HG03135 (cell line): ENCODE data around the gene BRDT.

Source experiments
- ATAC-seq: cut with Tn5 transposase; IDR thresholded peaks from one replicate; pipeline ENCODE4 v1.9.1; 2021; ENCODE audit warnings: mild to moderate bottlenecking, moderate library complexity; ENCODE audit not compliant: unreplicated experiment

Gene BRDT

DNA sequence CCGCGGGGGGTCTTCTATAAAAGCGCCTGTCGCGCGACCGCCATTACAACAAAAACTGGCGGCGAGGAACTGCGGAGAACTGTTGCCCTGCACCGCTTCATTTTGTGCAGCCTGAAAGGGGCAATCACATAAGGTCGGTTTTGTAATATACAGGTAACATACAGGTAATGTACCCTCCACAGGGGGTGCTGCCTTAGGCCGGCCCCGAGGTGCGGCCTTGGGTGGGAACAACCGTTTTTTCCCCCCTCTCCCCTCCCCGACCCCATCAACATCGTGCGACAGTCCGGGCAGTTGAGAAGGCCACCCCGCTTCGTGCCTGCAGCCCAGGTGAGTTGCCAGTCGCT lies at the start of gene BRDT:
Gene BRDT, plus strand, starts transcription at position 46 of the 344 bp plus-strand sequence. CDS start 13,354 bp downstream, outside the sequence.
- ATAC-seq: no peak

- no peak for ATAC-seq
Measured at GRCh38 chr1:91900562-91900961, 48.6 kb upstream of the BRDT start.

- no peak for ATAC-seq
Measured at GRCh38 chr1:91901231-91901630, 48.0 kb upstream of the BRDT start.

GRCh38 chr1:91912266-91912665 lies 36.9 kb upstream of the BRDT start:
- no peak for ATAC-seq

DNA sequence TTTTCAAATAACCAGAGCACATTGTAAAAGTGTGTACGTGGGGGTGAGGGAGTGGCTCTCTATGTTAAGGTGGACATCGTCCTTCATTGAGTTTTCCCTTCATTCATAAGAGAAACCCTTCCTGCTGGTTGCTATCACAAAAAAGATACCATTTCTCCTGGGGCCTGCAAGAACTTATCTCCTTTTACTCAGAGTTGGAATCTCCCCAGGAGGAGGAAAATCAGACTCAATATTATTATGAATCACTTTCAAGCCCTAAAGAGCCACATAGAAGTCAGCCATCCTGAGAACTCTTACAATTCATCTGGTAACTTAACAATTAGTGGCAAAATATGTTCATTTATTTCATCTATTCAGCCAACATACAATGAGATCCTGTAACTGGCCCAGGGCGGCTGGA lies 36.2 kb upstream of the BRDT start:
- ATAC-seq: no peak

GRCh38 chr1:91916046-91916445 lies 33.2 kb upstream of the BRDT start:
- no peak for ATAC-seq

DNA sequence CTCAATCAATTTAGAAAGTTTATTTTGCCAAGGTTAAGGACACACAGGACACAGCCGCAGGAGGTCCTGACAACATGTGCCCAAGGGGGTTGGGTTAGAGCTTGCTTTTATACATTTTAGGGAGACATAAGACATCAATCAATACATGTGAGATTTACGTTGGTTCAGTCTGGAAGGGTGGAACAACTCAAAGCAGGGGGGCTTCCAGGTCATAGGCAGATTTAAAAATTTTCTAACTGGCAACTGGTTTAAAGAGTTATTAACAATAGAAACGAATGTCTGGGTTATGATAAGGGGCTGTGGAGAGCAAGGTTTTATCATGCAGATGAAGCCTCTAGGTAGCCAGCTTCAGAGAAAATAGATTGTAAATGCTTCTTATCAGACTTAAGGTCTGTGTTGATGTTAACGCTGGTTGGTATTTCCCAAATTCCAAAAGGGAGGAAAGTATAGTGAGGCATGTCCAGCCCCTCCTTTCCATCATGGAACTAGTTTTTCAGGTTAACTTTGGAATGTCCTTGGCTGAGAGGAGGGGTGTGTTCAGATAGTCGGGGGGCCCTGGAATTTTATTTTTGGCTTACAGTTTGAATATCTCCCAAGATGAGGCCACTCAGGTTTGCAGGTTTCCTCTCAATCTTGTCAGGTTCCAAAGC lies 32.3 kb upstream of the BRDT start:
- ATAC-seq: no peak

GRCh38 chr1:91919962-91920361 lies 29.2 kb upstream of the BRDT start:
- no peak for ATAC-seq

DNA sequence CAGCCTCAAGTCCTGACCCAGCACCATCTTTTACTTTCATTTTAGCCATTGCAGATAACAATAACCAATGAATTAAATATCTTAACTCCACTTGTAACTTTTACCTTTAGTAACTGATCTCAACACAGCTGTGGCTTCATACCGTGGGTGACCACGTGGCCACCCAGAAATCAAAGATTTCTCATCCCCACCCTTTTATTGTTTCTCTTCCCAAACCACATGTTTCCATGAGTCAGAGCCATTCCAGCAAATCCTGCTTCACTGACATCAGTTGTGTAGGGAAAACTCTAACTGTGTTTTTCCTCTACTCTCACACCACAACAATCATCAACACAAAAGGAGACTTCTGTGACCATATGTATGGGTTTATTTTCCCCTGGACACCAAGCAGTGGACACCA lies 25.1 kb upstream of the BRDT start:
- no peak for ATAC-seq

DNA sequence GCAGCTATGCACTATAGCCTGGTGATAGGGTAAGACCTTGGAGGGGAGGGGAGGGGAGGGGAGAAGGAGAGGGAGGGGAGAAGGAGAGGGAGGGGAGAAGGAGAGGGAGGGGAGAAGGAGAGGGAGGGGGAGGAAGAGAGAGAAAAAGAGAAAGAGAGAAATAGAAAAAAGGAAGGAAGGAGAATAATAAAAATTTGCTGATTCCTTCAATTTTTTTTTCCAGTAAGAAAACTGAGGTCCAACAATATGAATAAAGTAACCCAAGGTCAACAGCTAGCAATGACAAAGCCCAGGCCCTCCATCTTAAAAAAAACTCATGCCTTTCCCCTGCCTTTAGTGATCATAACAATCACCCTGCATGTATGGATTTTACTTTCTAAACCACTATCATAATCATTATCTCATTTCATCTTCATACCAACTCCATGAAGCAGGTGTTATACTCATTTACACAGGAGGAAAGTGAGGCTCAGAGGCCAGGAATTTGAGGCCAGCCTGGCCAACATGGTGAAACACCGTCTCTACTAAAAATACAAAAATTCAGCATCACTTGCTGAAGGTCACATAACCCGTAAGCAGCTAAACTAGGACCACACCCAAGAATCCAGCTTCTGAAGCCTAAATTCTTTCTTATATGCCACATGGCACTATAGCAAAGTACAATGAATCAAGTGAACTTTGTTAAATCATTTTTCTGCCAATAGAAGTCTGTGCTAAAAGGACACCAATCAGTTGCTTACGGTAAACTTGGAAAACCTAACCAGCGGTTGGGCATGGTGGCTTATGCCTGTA lies 23.4 kb upstream of the BRDT start:
- no peak for ATAC-seq

- ATAC-seq: no peak
Measured at GRCh38 chr1:91928026-91928425, 21.2 kb upstream of the BRDT start.

DNA sequence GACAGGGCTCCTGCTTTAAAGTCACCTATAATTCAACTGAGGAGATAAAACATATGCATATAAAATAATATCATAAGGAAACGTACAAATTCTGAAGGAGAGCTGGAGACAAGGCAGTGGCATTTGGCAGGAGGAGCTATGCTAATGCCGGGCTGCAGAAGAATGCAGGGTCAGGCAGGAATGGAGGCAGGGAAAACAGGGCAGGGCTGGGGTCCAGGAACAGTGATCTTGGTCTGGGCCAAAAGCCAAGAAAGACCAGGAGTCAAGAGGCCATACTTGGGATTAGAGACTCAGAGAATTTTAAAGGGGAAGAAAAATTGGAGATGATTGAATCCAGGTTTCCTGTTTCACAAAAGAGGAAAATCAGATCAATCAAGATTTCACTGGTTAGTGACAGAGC lies 20.0 kb upstream of the BRDT start:
- ATAC-seq: no peak

GRCh38 chr1:91937613-91938012 lies 11.6 kb upstream of the BRDT start:
- no peak for ATAC-seq

DNA sequence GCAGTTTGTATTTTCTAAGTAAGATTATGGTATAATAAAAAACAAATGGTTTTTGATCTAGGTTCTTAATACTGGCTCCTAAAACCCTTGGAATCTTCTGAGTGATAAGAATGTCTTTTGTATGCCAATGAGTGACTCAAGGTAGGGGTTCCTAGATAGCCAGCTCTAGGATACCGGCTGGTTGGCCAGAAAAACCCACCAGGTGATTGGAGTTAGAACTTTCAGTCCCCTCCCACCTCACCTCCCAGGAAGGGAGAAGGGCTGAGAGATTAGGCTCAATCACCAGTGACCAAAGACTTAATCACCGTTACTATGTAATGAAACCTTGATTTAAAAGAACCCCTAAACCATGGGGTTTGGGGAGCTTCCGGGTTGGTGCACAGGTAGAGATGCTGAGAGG lies 8.7 kb upstream of the BRDT start:
- ATAC-seq: no peak

- no peak for ATAC-seq
Measured at GRCh38 chr1:91944087-91944486, 5.1 kb upstream of the BRDT start.

DNA sequence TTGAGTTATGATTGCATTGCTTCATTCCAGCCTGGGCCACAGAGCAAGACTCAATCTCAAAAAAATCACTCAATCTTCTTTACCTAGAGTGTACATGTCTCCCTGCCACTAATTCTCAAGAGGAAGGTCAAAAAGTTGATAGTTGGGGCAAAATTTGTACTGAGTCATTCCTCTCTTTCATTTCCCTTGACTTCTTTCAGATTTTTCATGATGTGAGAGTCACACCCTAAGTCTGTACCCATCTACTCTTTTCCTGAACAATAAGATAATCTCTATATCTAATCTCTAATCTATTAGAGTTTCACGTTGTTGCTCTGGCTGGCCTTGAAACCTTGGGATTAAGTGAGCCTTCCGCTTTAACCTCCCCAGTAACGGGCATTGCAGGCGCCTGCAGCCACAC lies 1.1 kb upstream of the BRDT start:
- no peak for ATAC-seq

- ATAC-seq: no peak
Measured at GRCh38 chr1:91948501-91949355, 473 bp upstream of the BRDT start.

DNA sequence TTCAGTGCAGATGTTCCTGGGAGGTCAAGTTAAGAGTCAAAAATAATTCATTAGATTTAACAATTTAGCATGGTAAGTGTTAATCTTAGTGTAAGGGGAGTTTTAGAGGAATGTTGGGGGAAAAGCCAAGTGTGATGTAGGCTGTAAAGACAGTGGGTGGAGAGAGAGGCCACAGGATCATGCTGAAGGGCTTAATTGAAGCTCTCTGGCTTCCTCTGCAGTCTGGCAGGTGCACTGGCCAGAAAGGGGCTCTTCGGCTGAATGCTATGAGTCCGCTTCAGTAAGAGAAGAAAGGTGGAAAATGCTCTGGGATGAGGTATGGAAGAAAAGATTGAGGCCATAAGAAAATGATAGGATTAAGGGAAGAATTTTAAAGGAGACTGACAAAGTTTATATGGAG lies 3.0 kb downstream of the BRDT start:
- no peak for ATAC-seq

DNA sequence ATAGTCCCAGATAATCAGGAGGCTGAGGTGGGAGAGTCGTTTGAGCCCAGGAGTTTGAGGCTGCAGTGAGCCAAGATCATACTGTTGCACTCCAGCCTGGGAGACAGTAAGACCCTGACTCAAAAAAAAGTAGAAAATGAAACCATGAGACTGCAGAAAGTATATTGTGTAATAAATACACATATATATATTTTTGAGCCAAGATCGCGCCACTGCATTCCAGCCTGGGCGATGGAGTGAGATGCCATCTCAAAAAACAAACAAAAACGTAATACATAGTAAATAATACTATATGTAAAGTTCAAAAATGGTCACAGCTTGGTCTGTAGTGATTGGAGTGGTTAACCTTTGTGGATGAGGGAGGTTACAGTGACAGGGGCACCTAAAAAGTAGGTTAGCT lies 9.7 kb downstream of the BRDT start:
- ATAC-seq: no peak

DNA sequence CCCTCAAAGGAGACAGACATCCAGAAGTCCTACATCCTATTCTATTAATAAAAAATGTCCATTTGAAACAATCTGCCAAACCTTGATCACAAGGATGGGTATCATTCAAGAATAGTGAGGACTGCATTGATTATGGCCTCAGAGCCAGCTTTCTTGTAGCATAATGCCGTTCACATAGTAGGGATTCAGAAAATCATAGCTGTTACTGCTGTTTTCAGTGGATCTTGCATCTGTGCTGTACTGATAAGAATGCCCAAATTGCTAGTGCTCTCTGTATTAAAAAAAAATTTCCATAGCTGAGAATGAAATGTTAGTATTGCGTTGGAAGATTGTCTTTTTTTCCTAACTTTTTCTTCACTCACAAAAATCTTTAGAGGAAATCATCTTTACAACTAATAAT lies 19.1 kb downstream of the BRDT start:
- ATAC-seq: no peak

GRCh38 chr1:91979383-91979782 lies 30.2 kb downstream of the BRDT start:
- ATAC-seq: no peak

- no peak for ATAC-seq
Measured at GRCh38 chr1:91980663-91981062, 31.5 kb downstream of the BRDT start.
